ENCODE results near the gene OR7A5.
"Not testable (repeated sequence)": the region's sequence is repeated elsewhere in the genome, so short reads cannot be mapped to it uniquely, and the experiment has no call there.

Gene OR7A5

DNA sequence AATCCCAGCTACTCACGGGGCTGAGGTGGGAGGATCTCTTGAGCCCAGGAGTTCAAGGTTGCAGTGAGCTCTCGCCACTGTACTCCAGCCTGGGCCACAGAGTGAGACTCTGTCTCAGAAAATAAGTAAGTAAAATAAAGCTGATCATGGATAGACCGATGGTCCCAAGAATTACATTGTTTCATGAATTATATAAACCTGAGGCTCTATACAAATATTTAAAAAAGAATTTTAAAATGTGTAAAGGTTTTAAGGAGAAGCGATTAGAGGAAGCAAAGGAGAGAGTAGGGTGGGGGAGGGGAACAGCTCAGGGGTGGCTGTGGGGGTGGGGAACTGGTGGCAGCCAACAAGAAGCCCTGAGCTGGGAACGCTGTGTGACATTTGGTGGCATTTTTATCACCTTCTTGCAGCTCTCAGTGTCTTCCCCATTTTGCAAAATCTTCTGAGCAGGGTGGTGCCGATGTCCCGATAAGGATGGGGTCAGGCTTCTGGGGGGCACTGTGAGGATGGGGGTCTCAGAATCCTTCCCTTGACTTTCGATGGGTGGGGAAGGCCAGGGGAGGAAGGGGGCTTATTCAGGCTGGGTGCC is 51.5 kb downstream of the OR7A5 start:
- DNase-seq: not testable (repeated sequence)

DNA sequence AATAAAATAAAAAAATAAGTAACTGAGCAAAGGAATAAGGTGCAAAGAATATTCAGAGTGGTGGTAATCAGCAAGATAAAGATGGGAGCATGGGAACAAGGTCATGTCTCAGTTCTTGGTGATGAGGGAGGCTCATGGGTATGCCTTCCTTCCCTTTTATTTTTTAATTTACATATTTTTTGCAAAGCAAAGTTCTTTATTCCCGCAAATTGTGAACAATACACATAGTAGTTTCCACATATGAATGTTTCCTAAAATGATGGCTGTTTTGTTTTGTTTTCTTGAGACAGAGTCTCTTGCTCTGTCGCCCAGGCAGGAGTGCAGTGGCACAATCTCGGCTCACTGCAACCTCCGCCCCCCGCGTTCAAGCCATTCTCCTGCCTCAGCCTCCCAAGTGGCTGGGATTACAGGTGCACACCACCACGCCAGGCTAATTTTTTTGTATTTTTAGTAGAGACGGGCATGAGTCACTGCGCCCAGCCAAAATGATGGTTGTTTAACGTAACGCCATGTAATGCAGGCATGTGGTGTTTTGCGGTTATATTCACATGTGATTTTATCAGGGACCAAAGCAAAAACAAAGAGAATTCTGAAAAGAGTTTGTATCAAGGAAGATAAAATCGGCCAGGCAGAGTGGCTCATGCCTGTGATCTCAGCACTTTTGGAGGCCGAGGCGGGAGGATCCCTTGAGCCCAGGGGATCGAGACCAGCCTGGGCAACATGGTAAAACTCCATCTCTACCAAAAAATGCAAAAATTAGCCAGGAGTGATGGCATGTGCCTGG is 52.2 kb downstream of the OR7A5 start:
- DNase-seq: no peak

- not testable (repeated sequence) for DNase-seq
Measured at GRCh38 chr19:14781713-14782536, 53.1 kb downstream of the OR7A5 start.

DNA sequence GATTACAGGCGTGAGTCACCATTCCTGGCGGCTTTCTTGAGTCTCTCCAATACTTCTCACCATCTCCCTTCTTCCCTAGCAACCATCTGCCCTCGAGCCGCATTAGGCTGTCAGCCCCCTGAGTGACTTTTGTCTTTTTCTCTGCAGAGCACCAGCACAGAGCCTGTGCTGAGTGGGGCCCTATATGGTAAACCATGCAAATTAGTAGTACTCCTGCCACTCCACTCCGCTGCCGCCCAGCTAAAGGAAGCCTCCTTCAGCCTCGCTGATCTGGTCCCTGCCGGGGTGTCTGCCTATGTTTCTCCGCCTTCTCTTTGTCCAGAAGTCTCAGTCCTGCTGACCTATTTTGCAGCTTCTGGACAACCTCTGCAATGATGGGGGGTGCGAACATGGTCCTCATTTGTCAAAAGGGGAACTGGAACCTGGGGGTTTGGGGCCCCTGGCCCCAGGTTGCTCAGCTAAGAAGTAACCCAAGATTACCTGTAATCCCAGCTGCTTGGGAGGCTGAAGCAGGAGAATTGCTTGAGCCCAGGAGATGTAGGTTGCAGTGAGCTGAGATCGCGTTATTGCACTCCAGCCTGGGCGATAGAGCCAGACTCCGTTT is 54.3 kb downstream of the OR7A5 start:
- DNase-seq: not testable (repeated sequence)

DNA sequence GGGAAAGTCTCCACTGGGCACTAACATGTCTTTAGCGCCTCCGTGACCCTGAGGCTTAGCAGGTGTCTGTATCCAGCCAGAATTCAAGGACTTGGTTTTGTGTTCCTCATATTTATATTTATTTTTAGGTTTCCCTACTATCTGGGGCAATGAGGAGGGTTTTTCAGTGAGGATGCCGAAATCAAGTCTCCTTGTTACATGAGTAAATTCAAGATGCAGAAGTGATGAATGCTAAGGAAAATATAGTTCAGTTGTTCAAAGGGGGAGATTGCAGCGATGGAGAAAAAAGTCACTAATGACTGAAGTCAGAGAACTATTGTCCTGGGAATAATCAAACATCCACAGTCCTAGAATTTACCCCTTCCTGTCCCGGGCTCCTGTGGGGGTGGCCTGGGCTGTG is 55.8 kb downstream of the OR7A5 start:
- DNase-seq: no peak

GRCh38 chr19:14778110-14778845 is 56.7 kb downstream of the OR7A5 start, which contains the start of gene ADGRE2:
ADGRE2 (minus strand) TSS chr19:14778560; CDS start chr19:14776756, 1,804 bp downstream.
- not testable (repeated sequence) for DNase-seq

- not testable (repeated sequence) for DNase-seq
Measured at GRCh38 chr19:14777645-14778044, 57.3 kb downstream of the OR7A5 start.

Measured in NCI-H1092 (cell line).